WTC11 (cell line): ENCODE results near the gene GPER1. TPM values are rescaled to one million over a fixed set of nuclear protein-coding genes. Genes with fewer than 3 reads are reported as not detected.

ENCODE experiments used
- ATAC-seq: fragments of 200-7000 bp; cut with Tn5 transposase; 2 replicates; pipeline ENCODE4 v1.10.0; 2021; ENCODE audit warnings: mild to moderate bottlenecking, moderate library complexity
- CTCF ChIA-PET: fragments of 300-600 bp; sonication (Branson Sonifier 250); formaldehyde crosslinking; loops from one replicate; lab custom pipeline; 2021; ENCODE audit warnings: antibody characterized with exemption; lab: Charles Lee
- POLR2A ChIA-PET: fragments of 350-600 bp; sonication (Branson Sonifier 250); formaldehyde crosslinking; loops from one replicate; lab custom pipeline; 2021; ENCODE audit warnings: antibody characterized with exemption; lab: Charles Lee
- DNase-seq: peaks from one replicate; pipeline ENCODE4 v3.0.0; 2021; ENCODE audit warnings: low spot score
- H3K27ac Mint-ChIP-seq: 2 replicates; pipeline ENCODE4 v1.8.0; 2021; ENCODE audit warnings: mixed read lengths
- H3K27me3 Mint-ChIP-seq: 2 replicates; pipeline ENCODE4 v1.8.0; 2021; ENCODE audit warnings: low read depth, mild to moderate bottlenecking, moderate library complexity, mixed read lengths
- H3K36me3 Mint-ChIP-seq: 2 replicates; pipeline ENCODE4 v1.8.0; 2021; ENCODE audit warnings: mixed read lengths
- H3K4me1 Mint-ChIP-seq: 2 replicates; pipeline ENCODE4 v1.8.0; 2022; ENCODE audit warnings: mixed read lengths
- H3K4me3 Mint-ChIP-seq: 2 replicates; pipeline ENCODE4 v1.8.0; 2021; ENCODE audit warnings: mild to moderate bottlenecking, moderate library complexity, mixed read lengths
- H3K9me3 Mint-ChIP-seq: 2 replicates; pipeline ENCODE4 v1.8.0; 2021; ENCODE audit warnings: mixed read lengths
- ATF1 ChIP-seq: sonication (generic); formaldehyde crosslinking; IDR thresholded peaks from 2 replicates; pipeline ENCODE4 v1.8.1; 2023; ENCODE audit warnings: mild to moderate bottlenecking, moderate library complexity, missing genetic modification reagents
- ESRRA ChIP-seq: sonication (generic); formaldehyde crosslinking; IDR thresholded peaks from 2 replicates; pipeline ENCODE4 v1.8.1; 2022; ENCODE audit warnings: mild to moderate bottlenecking, missing genetic modification reagents, borderline replicate concordance
- FOXK1 ChIP-seq: sonication (generic); formaldehyde crosslinking; IDR thresholded peaks from 2 replicates; pipeline ENCODE4 v1.8.0; 2022; ENCODE audit warnings: mild to moderate bottlenecking, moderate library complexity, missing genetic modification reagents
- FOXP1 ChIP-seq: sonication (generic); formaldehyde crosslinking; IDR thresholded peaks from 2 replicates; pipeline ENCODE4 v1.8.0; 2022; ENCODE audit warnings: missing genetic modification reagents, mild to moderate bottlenecking, moderate library complexity, borderline replicate concordance
- TCF7 ChIP-seq: sonication (generic); formaldehyde crosslinking; IDR thresholded peaks from 2 replicates; pipeline ENCODE4 v1.8.0; 2022; ENCODE audit warnings: mild to moderate bottlenecking, low read depth, missing genetic modification reagents, moderate library complexity
- ZNF138 ChIP-seq: sonication (generic); formaldehyde crosslinking; conservative IDR thresholded peaks from 2 replicates; pipeline ENCODE4 v1.8.1; 2022; ENCODE audit warnings: mild to moderate bottlenecking, moderate library complexity, missing genetic modification reagents
- ZNF219 ChIP-seq: sonication (generic); formaldehyde crosslinking; IDR thresholded peaks from 2 replicates; pipeline ENCODE4 v1.8.0; 2023; ENCODE audit warnings: missing genetic modification reagents, mild to moderate bottlenecking, borderline replicate concordance
- ZNF423 ChIP-seq: fragments of 250-450 bp; sonication (Bioruptor Pico); IDR thresholded peaks from 2 replicates; pipeline ENCODE4 v2.1.2; 2022; ENCODE audit warnings: mild to moderate bottlenecking, moderate library complexity
- ZNF671 ChIP-seq: fragments of 250-450 bp; sonication (Bioruptor Pico); IDR thresholded peaks from 2 replicates; pipeline ENCODE4 v1.8.0; 2021; ENCODE audit warnings: mild to moderate bottlenecking
- total RNA-seq: library from RNA; stranded (reverse); gene quantifications from 3 replicates; pipeline ENCODE4 v1.2.3, GENCODE V29; 2021
- TF ChIP-seq, protein P1 (sequence below): sonication (generic); formaldehyde crosslinking; IDR thresholded peaks from 2 replicates; pipeline ENCODE4 v1.8.0; 2022; ENCODE audit warnings: missing genetic modification reagents
- TF ChIP-seq, protein P2 (sequence below): sonication (generic); formaldehyde crosslinking; IDR thresholded peaks from 2 replicates; pipeline ENCODE4 v1.8.0; 2023; ENCODE audit warnings: missing genetic modification reagents
- TF ChIP-seq, protein P3 (sequence below): sonication (generic); formaldehyde crosslinking; IDR thresholded peaks from 2 replicates; pipeline ENCODE4 v1.8.0; 2022; ENCODE audit warnings: mild to moderate bottlenecking, missing genetic modification reagents
- TF ChIP-seq, protein P4 (sequence below): sonication (generic); formaldehyde crosslinking; IDR thresholded peaks from 2 replicates; pipeline ENCODE4 v1.8.1; 2023; ENCODE audit warnings: mild to moderate bottlenecking, missing genetic modification reagents
- TF ChIP-seq, protein P5 (sequence below): sonication (generic); formaldehyde crosslinking; IDR thresholded peaks from 2 replicates; pipeline ENCODE4 v1.8.0; 2023; ENCODE audit warnings: mild to moderate bottlenecking, missing genetic modification reagents
- TF ChIP-seq, protein P6 (sequence below): sonication (generic); formaldehyde crosslinking; IDR thresholded peaks from 2 replicates; pipeline ENCODE4 v1.8.1; 2022; ENCODE audit warnings: mild to moderate bottlenecking, moderate library complexity, missing genetic modification reagents
- TF ChIP-seq, protein P7 (sequence below): sonication (generic); formaldehyde crosslinking; IDR thresholded peaks from 2 replicates; pipeline ENCODE4 v1.8.1; 2023; ENCODE audit warnings: mild to moderate bottlenecking, missing genetic modification reagents, moderate library complexity

The GPER1 gene
- total RNA-seq, 1 experiment from 2014 or later, result 0.28 TPM

DNA sequence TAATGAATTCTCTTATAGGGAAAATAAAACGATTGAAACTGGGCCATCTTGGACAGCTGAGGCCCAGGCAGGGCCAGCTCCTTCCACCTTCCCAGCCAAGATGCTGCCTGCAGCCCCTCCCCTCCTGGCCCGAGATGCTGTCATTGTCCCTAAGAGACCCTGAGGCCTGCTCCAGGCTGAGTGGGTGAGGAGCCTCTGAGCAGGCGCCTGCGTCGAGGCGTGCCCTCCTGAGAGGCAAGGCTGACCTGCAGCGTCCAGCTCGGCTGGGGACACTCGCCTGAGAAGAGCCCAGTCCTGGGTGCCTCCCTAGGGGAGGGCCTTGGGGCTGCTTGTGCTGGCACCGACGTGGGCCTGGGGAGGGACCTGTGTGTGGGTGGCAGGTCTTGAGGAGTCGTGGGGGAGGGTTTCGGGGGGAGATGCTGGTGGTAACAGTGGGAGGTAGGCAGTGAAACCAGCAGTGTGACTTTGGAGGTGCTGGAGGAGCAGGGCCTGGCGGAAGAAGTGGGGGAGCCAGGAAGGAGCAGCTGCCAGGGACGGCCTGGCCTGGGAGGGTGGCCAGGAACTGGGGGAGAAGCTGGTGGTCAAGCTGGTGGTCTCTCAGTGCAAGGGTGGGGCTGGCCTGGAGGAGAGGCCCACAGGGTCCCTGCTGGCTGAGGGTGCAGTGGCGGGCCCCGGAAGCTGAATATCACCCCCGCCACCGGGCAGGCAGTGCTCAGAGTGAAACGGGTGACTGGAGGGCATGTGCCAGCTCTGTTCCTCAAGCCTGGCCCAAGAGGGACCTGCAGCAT lies 35.7 kb upstream of the GPER1 start:
- Mint-ChIP-seq H3K4me3 (no peak overlapping the region), H3K27ac (no peak overlapping the region), H3K27me3 (no peaks in the 10 kb centered on the region), H3K9me3 (no peaks in the 10 kb centered on the region), H3K36me3 (no peaks in the 10 kb centered on the region), H3K4me1 (peaks cover 23% of the 10 kb centered on the region)
- ATAC-seq, result no peak
- ChIA-PET POLR2A (no interaction called here), CTCF (interaction anchor here (1.5 to 5.9 kb wide), 4 partner anchors 14 to 59 kb away, joined by 5 to 27 read pairs (median 16); no protein-coding TSS in a partner anchor)
- no peak for DNase-seq
- TF ChIP-seq, protein P1, sequence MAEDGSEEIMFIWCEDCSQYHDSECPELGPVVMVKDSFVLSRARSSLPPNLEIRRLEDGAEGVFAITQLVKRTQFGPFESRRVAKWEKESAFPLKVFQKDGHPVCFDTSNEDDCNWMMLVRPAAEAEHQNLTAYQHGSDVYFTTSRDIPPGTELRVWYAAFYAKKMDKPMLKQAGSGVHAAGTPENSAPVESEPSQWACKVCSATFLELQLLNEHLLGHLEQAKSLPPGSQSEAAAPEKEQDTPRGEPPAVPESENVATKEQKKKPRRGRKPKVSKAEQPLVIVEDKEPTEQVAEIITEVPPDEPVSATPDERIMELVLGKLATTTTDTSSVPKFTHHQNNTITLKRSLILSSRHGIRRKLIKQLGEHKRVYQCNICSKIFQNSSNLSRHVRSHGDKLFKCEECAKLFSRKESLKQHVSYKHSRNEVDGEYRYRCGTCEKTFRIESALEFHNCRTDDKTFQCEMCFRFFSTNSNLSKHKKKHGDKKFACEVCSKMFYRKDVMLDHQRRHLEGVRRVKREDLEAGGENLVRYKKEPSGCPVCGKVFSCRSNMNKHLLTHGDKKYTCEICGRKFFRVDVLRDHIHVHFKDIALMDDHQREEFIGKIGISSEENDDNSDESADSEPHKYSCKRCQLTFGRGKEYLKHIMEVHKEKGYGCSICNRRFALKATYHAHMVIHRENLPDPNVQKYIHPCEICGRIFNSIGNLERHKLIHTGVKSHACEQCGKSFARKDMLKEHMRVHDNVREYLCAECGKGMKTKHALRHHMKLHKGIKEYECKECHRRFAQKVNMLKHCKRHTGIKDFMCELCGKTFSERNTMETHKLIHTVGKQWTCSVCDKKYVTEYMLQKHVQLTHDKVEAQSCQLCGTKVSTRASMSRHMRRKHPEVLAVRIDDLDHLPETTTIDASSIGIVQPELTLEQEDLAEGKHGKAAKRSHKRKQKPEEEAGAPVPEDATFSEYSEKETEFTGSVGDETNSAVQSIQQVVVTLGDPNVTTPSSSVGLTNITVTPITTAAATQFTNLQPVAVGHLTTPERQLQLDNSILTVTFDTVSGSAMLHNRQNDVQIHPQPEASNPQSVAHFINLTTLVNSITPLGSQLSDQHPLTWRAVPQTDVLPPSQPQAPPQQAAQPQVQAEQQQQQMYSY (CRISPR knock-in tag), result no peak
- TF ChIP-seq ZNF138 (CRISPR knock-in tag) (no peak), ATF1 (no peak), ESRRA (CRISPR knock-in tag) (no peak), ZNF671 (no peak), FOXP1 (no peak)
- TF ChIP-seq, protein P2, sequence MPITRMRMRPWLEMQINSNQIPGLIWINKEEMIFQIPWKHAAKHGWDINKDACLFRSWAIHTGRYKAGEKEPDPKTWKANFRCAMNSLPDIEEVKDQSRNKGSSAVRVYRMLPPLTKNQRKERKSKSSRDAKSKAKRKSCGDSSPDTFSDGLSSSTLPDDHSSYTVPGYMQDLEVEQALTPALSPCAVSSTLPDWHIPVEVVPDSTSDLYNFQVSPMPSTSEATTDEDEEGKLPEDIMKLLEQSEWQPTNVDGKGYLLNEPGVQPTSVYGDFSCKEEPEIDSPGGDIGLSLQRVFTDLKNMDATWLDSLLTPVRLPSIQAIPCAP (CRISPR knock-in tag), result no peak

DNA sequence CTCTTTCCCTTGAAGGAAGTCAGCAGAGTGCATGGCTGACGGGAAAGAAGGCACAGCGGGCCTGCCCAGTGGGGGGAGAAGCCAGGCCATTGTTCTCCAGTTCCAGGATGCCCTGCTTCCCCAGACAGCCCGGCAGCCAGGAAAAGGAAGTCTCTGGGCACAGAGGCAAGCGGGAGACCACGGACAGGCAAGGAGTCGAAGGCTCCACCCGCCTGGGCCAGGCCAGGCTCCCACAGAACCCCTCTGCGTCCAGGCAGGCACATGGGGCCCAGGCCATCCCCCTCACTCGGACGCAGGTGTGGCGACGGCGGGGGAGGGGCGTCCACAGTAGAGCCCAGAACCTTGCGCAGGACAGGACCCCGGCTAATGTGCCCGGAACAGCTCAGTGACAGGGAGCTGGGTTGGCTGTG lies 34.9 kb upstream of the GPER1 start:
- ATAC-seq, result peak; percentile 68
- DNase-seq, result peak; percentile 49
- ChIA-PET CTCF (interaction anchor here (1.5 to 3.8 kb wide), 4 partner anchors 13 to 59 kb away, joined by 5 to 26 read pairs (median 9); no protein-coding TSS in a partner anchor), POLR2A (no interaction called here)
- Mint-ChIP-seq H3K4me1 (peaks cover 18% of the 10 kb centered on the region), H3K4me3 (no peak overlapping the region), H3K9me3 (no peaks in the 10 kb centered on the region), H3K27ac (0 out of 2 replicates have a peak overlapping the region, but pooled peaks have one; percentile 81), H3K27me3 (no peaks in the 10 kb centered on the region), H3K36me3 (no peaks in the 10 kb centered on the region)
- TF ChIP-seq FOXK1, result 0 out of 2 replicates have a peak, but pooled peaks have one; percentile 8
- TF ChIP-seq, protein P3, sequence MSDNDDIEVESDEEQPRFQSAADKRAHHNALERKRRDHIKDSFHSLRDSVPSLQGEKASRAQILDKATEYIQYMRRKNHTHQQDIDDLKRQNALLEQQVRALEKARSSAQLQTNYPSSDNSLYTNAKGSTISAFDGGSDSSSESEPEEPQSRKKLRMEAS (CRISPR knock-in tag), result 0 out of 2 replicates have a peak, but pooled peaks have one; percentile 25
- TF ChIP-seq, protein P4, sequence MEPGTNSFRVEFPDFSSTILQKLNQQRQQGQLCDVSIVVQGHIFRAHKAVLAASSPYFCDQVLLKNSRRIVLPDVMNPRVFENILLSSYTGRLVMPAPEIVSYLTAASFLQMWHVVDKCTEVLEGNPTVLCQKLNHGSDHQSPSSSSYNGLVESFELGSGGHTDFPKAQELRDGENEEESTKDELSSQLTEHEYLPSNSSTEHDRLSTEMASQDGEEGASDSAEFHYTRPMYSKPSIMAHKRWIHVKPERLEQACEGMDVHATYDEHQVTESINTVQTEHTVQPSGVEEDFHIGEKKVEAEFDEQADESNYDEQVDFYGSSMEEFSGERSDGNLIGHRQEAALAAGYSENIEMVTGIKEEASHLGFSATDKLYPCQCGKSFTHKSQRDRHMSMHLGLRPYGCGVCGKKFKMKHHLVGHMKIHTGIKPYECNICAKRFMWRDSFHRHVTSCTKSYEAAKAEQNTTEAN, result no peak
- no peak for TF ChIP-seq ZNF219
- TF ChIP-seq, protein P5, sequence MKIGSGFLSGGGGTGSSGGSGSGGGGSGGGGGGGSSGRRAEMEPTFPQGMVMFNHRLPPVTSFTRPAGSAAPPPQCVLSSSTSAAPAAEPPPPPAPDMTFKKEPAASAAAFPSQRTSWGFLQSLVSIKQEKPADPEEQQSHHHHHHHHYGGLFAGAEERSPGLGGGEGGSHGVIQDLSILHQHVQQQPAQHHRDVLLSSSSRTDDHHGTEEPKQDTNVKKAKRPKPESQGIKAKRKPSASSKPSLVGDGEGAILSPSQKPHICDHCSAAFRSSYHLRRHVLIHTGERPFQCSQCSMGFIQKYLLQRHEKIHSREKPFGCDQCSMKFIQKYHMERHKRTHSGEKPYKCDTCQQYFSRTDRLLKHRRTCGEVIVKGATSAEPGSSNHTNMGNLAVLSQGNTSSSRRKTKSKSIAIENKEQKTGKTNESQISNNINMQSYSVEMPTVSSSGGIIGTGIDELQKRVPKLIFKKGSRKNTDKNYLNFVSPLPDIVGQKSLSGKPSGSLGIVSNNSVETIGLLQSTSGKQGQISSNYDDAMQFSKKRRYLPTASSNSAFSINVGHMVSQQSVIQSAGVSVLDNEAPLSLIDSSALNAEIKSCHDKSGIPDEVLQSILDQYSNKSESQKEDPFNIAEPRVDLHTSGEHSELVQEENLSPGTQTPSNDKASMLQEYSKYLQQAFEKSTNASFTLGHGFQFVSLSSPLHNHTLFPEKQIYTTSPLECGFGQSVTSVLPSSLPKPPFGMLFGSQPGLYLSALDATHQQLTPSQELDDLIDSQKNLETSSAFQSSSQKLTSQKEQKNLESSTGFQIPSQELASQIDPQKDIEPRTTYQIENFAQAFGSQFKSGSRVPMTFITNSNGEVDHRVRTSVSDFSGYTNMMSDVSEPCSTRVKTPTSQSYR, result peak; percentile 42; the same call in 1 of the 2 replicates
- TF ChIP-seq TCF7, result no peak
- TF ChIP-seq, protein P6, sequence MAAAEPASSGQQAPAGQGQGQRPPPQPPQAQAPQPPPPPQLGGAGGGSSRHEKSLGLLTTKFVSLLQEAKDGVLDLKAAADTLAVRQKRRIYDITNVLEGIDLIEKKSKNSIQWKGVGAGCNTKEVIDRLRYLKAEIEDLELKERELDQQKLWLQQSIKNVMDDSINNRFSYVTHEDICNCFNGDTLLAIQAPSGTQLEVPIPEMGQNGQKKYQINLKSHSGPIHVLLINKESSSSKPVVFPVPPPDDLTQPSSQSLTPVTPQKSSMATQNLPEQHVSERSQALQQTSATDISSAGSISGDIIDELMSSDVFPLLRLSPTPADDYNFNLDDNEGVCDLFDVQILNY (CRISPR knock-in tag), result no peak
- TF ChIP-seq, protein P7, sequence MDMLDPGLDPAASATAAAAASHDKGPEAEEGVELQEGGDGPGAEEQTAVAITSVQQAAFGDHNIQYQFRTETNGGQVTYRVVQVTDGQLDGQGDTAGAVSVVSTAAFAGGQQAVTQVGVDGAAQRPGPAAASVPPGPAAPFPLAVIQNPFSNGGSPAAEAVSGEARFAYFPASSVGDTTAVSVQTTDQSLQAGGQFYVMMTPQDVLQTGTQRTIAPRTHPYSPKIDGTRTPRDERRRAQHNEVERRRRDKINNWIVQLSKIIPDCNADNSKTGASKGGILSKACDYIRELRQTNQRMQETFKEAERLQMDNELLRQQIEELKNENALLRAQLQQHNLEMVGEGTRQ, result peak; percentile 17; the same call in 1 of the 2 replicates
- TF ChIP-seq ZNF423 (CRISPR knock-in tag), result peak; percentile 47
